ENCODE results near the gene PDK4.
"Not testable (repeated sequence)": the region's sequence is repeated elsewhere in the genome, so short reads cannot be mapped to it uniquely, and the experiment has no call there.

Gene PDK4

DNA sequence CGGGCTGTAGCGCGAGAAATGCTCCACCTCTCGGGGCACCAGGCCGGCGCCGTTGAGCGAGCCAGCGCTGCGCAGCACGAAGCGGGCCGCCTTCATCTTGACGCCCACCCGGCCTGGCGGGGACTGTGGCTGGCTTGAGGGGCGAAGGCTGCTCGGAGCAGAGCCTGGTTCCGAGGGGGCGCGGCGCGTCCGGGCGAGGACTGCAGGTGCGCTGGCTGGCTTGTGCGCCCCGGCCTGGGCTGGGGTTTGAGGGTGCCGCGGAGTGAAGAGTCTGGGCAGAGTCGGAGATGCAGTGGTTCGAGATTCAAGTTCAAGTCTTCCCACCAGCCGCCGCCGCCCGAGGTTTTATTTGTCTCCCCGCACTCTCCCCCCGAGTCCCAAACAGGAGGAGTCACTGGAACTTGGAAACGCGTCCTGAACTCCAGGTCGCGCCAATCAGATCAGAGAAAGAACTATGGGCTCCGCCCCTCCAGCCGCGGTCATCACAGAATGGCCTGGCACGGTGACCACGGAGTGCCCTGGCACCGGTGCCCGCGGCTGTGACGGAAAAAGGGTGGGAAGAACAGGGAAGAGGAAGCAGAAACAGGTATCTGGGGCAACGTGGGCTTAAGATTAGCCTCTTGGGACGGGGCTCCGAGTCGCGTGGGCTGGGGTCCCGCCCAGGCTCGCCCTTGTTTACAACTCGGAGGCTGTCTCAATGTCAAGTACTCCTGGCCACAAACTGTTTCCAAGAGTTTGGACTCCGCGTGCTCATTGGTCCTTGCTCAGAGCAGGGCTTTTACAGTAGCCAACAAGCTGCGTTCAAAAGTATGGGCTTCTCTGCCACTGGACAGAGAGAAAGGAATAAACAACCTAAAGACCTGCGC is at the start of gene PDK4:
Gene PDK4 (minus strand): TSS at position 319 of the 866 bp plus-strand sequence. CDS start 223 bp downstream, at position 96.
- DNase-seq: no peak

DNA sequence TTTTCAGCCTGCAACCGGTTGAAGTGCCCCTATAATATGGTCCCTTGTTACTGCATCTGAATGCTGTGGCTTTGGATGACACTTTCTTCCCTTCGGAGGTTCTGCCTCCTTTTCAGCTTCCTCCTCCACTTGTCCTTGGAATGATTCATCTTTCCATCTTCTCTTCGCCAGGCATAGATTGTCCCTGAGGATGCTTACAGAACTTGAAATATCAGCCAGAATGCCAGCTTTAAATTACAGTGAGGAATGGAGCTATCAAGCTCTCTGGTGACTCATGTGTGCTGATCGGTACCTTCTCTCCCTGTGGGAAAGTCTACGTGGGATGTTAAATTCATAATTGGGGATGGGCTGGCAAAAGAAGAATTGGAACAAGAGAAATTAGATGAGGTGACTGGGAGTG is 45.9 kb upstream of the PDK4 start:
- DNase-seq: no peak

DNA sequence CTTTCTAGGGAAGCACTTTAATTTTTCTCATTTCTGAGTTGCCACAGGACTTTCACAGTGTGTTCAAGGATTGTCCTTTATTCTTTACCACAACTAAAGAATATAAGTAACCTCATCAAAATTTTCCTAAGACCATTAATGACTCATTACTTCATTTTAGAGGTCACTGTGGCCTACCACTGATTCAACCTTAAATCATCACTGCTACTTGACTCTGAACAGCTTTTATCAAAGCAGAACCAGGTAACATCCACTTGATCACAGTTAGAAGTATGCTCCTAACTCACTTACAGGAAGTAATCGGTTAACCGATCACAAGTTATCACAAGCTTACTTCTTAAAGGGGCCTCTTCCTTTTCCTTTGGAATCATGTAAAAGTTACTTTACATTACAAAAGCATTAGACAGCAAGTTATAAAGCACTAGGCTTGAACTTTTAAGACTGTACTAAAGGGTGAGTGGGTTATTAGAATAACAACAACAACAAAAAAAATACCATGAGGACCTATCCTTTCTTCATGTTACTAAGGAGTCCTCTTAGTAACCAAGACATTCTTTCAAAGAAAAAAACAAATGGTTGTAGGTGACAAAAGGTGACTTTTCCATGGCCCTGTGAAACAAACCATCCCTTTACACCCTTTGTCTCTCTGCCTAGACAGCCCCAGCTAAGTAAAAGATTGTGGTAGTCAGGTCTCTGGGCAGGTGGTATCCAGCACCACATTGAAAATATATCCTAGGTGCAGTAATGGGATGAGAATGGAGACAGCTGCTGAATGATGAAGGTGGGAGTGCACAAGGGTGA is 40.0 kb upstream of the PDK4 start:
- no peak for DNase-seq

DNA sequence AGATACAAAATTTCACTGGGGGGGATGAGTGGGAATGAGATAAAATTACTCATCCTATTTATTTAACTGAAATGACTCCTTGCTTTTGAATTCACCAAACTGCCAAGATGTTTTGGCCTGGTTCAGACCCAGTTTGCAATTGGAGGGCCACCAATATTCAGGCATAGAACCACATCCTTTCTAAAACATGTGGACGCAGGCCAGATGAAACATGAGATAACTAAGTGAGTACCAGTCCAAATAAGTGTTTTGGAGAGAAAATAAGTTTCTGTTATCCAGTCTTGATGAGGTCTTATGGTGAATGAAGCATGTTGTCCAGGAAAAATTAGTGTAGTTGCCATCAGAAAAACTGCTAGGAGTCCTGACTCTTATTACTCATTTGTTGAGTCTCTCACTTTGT is 36.3 kb upstream of the PDK4 start:
- DNase-seq: no peak

DNA sequence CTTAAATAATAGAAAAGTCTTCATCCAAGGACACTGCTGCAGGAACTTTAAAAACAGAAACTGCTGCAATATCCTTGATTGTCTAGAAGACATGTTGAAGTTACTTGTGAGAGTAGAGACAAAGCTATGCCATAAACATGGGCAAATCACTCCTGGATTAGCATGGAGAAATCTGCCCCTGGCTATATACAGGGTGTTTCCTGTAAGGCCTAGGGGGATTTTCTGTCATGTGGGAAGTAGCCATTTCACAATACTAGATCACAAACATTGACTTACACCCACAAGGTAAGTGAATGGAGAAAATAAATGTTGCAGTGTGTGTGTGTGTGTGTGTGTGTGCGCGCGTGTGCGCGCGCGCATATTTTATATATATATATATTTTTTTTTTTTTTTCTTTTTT is 35.2 kb upstream of the PDK4 start:
- DNase-seq: no peak

DNA sequence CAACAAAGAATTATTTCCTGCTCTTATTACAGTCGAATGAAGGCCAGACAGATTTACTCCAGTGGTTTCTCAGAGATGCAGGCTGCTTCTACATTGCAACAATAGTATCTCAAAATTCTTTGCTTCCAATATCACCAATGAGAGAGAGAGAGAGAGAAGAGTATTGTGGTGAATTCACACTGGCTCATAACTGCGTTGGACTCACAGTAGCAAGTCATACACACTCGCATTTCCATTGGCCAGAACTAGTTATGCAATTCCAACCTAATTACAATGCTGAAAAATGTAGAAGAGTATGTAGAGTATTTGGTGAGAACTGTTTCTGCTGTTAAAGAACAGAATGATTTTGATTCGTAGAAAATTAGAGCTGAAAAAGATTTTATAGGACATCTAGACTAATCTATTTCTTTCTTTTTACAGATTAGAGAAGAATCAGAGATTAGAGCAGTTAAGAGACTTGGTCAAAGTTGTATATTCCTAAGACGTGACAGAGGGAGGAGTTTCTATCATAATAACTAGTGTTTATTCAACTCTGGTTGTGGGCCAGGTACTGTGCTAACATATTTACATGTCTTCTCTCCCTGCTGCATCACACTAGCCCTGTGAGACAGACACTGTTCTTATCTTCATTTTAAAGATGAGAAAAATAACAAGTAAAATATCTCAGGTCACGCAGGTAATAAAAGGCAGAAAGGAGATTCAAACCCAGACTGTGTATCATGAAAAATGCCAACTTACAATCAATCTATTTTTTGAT is 34.6 kb upstream of the PDK4 start:
- DNase-seq: no peak

DNA sequence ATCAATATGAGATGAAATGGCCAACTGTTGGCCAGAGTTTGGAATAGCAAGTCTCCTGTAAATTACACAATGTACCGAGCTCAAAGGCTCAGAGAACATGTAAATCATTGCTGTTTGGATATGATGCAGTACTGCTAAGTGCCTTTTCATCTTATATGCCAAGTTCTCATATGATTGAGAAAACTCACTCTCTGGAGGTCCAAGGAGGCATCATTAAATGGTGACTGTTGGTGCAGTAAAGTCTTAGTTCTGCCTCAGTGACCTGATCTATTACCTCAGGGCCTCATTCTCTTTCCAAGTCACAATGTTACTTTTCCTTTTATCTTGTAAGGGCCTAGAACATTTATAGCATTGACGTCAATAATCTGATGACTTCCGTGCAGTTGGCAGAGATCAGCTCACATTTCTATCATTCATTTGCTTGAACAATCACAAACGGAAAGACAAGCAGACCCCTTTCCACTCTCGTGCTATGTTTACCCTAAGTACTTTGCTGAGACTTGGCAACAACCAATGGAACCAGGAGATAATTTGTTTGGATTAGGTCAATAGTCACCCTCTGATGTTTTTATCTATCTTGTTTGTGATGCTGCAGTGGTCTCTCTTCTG is 32.6 kb upstream of the PDK4 start:
- DNase-seq: no peak

DNA sequence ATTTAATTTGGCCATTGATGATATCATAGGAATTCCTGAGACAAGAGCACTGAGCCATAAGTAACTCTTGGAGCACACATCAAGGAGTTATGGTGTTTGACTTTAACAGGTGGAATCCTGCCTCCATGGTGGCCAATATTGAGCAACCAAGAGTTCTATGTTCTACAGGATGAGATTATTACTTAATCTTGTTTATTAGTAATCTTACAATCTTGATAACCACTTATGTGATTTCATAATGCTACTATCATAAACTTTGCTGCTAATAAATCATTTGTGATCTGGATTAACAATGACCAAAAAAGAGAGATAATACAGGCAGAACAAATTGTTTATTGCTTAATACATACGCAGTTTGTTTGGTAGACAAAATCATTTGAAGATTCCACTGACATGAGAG is 27.5 kb upstream of the PDK4 start:
- DNase-seq: no peak

DNA sequence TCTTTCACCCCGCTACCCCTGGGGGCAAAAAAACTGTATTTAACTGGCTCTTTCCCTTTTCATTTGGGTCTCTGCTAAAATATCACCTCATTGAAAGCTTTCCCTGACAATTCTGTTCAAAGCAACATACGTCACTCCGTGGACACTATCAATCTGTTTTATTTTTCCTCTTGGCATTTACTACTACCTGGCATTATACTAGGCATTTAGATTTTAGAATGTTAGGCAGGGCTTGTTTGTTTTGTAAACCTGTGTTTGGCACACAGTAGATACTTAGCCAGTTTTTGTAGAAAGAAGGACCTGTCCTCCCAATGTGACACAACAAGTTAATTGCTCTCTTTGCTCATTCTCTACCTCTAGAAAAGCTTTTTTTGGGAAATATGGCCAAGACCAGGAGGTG is 26.5 kb upstream of the PDK4 start:
- DNase-seq: no peak

DNA sequence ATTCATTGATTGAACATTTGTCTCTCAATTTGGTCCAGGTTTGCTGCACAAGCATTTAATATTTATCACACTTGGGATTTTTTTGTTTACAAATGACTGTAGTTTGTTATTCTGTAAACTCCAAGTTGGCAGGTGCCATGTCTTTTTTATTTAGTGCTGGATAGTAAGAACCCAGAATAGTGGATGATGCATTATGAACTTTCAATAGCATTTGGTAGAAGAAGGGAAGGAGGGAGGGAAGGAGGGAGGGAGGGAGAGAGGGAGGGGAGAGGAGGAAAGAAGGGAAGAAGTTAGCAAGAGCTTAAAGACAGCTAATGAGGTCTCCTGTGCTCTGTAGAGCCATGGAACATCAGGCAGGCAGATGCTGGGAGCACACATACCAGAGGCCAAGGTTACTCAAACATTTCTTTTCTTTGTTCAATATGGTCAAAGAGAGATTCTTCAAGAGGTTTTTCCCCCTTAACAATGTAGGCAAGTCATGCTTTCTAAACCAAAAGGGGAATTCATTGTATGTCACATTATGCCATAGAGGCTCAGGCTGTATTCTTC is 25.8 kb upstream of the PDK4 start:
- no peak for DNase-seq

DNA sequence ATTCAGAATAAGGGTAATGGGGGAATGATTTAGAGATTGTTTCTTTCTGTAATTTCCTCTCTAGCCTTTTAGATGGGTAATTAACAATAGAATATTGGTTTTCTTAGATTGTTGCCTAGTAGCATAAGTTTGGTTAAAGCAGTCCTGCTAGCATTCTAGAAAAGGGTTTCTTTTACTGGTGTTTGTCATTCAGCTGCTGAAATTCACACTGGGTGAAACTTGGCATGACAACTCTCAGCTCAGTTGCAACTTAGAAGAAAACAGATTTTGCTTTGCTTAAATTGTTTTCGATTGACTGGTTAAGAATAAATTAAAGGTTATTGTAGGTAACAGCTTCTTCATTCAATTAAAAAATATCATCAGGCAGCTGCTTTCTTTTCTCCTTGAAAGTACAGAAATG is 25.1 kb upstream of the PDK4 start:
- DNase-seq: no peak

DNA sequence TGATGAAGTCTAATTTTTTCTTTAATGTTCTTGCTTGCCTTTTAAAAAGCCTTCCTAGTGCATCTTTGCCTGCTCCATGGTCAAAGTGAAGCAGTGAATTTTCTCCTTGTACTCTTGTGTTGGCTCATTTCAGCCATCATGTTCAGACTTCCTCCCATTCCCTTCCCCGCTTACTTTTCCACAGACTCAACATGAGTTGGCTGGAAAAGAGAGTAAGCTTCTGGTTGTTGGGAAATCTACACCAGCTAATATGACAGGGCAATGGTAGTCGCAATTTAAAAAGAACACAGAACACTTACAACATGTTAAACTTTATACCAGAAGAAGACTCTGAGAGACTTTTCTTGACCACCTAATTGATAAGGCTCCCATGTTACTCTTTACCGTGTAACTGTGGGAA is 24.3 kb upstream of the PDK4 start:
- no peak for DNase-seq

DNA sequence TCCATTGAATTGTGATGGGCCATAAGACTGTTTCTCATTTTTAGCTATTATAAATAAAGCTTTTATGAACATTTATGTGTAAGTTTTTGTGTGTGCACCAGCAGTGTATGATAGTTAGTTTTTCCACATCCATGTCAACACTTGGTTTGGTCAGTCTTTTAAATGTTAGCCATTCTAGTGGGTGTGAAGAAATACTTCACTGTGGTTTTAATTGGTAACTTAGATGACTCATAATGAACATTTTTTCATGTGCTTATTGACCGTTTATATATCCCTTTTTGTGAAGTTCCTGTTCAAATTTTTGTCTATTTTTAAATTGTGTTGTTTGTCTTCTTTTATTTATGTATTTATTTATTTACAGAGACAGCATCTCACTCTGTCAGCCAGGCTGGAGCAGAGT is 23.6 kb upstream of the PDK4 start:
- DNase-seq: no peak

DNA sequence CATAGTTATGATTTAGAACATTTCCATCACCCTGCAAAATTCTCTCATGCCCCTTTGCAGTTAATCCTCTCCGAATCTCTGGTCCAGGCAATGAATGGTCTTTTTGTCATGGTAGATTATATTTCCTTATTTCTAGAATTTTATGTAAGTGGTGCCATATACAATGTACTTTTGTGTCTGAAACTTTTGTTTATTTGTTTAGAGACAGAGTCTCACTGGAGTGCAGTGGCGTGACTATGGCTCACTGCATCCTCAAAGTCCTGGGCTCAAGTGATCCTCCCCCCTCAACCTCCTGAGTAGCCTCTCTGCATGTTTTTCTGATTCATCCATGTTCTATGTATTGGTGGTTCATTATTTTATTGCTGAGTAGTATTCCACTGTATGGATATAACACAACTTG is 23.2 kb upstream of the PDK4 start:
- no peak for DNase-seq

DNA sequence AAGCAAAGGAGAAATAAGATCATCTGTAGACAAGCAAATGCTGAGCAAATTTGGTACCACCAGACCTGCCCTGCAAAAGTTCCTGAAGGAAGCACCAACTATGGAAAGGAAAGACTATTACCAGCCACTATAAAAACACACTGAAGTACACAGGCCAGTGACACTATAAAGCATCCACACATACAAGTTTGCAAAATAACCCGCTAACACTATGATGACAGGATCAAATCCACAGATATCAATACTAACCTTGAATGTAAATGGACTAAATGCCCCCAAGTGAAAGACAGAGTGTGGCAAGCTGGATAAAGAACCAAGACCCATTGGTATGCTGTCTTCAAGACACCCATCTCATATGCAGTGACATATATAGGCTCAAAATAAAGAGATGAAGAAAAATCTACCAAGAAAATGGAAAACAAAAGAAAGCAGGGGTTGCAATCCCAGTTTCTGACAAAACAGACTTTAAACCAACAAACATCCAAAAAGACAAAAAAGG is 18.2 kb upstream of the PDK4 start:
- no peak for DNase-seq

DNA sequence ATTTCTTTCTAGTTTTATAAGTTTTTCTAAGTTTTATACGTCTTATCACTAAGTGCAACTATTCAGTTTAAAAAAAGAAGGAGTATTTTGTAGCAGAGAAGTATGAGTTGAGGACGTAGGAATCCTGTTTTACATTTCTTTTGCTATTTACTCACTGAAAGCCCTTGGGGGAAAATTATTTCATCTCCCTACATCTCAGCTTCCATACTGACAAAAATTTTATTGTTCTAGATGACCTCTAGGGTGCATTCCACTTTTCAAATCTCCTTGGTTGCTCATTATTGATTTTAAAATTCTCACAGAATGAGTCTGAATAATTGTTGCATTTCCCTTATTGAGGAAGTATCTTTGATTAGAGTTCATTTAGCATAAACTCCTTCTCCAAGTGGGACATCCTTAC is 14.9 kb upstream of the PDK4 start:
- no peak for DNase-seq

DNA sequence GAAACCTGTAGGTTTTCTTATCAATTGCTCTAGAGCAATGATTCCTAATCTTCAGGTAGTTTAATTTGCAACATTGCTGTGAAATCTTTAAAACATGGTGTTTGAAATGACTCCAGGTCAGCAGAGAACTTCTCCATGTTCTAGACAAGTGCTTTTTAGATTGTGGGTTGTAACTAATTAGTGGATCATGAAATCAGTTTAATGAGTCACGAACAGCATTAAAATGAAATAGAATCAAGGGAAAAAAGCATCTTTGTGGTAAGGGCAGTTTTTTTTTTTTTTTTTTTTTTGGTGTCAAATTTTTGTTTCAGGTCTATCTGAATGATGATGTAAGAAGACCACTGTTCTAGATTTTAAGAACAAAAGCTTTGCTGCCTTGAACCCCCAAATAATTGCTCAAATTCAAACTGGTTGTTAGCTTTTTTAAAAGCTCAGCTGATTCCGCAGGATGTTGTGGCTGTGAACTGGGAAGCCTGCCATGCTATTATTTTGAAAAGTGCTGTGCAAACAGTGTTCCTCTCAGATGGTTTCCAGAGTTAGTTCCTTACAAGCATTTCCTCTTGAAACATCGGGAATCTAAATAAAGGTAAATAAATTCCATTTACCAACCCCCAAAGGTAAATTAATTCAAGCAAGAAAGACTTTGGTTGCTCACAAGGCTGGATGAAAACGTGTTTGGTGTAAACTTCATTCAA is 13.1 kb upstream of the PDK4 start:
- no peak for DNase-seq

DNA sequence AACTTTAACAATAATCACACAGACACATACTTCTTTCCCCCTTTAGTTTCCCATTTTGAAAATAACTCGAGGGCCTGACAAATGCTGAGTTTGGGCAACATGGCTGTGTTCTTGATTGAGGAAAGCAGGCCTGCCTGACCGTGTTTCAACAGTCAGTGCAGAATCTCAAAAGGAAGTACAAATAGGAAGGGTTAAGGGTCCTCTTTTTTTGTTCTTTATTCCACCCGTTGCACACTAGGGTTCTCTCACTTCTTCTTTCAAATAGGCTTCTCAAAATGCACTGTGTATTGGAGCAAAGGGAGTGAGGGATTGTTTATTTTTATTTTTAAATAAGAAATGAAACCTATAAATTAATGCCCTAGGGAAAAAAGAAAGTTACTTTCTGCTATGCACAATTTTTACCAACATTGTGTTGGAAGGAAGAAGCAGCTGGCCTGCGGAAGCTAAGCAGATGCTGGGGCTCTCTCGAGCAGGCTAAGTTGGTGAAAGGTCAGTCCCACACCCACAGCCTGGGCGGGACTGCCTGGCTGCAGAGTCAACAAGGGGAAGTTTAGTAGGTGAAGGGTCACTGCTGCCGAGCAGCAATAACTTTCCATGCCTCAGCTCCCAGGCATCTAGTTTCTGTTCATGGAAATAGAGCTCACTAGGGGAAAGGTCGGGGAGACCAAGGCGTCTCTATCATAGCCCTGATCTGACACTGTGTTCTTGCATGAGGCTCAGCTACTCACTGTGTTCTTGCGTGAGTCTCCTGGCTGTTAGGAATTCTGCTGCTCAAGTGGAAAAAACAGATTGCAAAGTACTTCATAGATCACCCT is 12.2 kb upstream of the PDK4 start:
- no peak for DNase-seq

DNA sequence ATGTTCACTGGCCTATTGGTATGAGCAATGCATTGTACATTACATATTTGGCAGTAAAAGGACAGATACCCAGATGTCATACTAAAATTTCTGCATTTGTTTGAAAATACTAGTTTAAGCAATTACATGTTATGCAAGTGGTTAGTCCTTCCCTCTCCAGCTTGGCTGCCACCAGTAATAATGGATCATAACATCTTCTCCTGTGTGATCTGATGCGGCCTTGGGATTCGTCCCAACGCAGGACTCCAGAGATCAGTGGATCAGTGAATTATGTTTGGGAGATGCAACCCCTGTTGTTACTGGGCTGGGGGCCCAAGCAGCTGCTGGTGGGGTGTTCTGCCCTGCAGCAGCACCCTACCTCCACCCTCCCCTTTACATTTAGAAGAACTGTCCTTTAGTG is 11.2 kb upstream of the PDK4 start:
- DNase-seq: no peak

DNA sequence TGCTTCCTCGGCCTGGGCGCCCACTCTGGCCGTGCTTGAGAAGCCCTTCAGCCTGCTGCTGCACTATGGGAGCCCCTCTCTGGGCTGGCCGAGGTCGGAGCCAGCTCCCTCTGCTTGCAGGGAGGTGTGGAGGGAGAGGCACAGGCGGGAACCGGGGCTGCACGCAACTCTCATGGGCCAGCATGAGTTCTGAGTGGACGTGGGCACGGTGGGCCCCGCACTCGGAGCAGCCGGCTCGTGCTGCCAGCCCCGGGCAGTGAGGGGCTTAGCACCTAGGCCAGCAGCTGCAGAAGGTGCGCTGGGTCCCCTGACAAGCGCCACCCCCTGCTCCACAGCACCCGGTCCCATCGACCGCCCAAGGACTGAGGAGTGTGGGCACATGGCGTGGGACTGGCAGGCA is 9.0 kb upstream of the PDK4 start:
- no peak for DNase-seq

DNA sequence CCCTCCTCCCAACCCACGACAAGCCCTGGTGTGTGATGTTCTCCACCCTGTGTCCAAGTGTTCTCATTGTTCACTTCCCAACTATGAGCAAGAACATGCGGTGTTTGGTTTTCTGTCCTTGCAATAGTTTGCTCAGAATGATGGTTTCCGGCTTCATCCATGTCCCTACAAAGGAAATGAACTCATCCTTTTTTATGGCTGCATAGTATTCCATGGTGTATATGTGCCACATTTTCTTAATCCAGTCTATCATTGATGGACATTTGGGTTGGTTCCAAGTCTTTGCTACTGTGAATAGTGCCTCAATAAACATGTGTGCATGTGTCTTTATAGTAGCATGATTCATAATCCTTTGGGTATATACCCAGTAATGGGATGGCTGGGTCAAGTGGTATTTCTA is 8.5 kb upstream of the PDK4 start:
- not testable (repeated sequence) for DNase-seq
